ENCODE measurements around the gene ADGRV1. TPM values are rescaled to one million over a fixed set of nuclear protein-coding genes. Genes with fewer than 3 reads are reported as not detected.
"Not testable (repeated sequence)": the region's sequence is repeated elsewhere in the genome, so short reads cannot be mapped to it uniquely, and the experiment has no call there.

The ADGRV1 gene
- total and polyA plus RNA-seq, 8 donors: 12.5 to 36.4 (median 16.9) TPM

DNA sequence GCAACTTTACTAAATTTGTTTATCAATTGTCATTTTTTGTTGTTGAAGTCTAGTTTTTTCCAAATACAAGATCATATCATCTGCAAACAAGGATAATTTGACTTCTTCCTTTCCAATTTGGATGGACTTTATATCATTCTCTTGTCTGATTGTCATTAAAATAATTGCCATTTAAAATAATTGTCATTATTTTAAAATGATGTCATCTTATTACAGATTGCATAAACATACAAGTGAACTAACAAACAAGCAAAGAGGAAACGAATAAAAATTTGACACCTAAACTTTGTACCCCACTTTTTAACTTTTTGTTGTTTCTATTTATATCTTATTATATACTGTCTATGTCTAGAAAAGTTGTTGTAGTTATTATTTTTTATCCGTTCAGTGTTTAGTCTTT lies 275.2 kb downstream of the ADGRV1 start:
- Histone ChIP-seq H3K27ac (no peak overlapping the region), H3K9me3 (no peaks in the 10 kb centered on the region), H3K27me3 (no peaks in the 10 kb centered on the region), H3K4me1 (no peaks in the 10 kb centered on the region), H3K4me3 (no peak overlapping the region), H3K36me3 (no peaks in the 10 kb centered on the region)
- TF ChIP-seq, protein P1, sequence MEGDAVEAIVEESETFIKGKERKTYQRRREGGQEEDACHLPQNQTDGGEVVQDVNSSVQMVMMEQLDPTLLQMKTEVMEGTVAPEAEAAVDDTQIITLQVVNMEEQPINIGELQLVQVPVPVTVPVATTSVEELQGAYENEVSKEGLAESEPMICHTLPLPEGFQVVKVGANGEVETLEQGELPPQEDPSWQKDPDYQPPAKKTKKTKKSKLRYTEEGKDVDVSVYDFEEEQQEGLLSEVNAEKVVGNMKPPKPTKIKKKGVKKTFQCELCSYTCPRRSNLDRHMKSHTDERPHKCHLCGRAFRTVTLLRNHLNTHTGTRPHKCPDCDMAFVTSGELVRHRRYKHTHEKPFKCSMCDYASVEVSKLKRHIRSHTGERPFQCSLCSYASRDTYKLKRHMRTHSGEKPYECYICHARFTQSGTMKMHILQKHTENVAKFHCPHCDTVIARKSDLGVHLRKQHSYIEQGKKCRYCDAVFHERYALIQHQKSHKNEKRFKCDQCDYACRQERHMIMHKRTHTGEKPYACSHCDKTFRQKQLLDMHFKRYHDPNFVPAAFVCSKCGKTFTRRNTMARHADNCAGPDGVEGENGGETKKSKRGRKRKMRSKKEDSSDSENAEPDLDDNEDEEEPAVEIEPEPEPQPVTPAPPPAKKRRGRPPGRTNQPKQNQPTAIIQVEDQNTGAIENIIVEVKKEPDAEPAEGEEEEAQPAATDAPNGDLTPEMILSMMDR (IDR thresholded peaks at IDR 0.05): no peak
- intact Hi-C loops (cut with DNase I): no loop called here
- ATAC-seq (no peak), DNase-seq (no peak)

DNA sequence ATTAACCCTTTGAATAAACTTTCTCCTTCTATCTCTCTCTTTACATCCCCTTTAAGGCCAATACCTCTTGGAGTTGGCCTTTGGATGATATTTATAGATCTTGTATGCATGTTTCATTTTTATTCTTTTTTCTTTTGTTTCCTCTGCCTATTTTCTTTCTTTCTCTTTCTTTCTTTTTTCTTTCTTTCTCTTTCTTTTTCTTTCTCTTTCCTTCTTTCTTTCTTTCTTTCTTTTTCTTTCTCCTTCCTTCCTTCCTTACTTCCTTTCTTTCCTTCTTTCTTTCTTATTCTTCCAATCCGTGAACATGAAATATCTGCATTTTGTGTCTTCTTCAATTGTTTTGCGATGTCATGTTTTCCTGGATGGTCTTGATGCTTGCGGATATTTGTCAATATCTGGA lies 276.1 kb downstream of the ADGRV1 start:
- no peaks in the 10 kb centered on the region for H3K4me1 ChIP-seq
- no peaks in the 10 kb centered on the region for H3K36me3 ChIP-seq
- H3K27ac ChIP-seq: no peak overlapping the region
- H3K27me3 ChIP-seq: no peaks in the 10 kb centered on the region
- intact Hi-C loops (cut with DNase I): no loop called here
- DNase-seq (no peak), ATAC-seq (no peak)
- no peak overlapping the region for H3K4me3 ChIP-seq
- no peaks in the 10 kb centered on the region for H3K9me3 ChIP-seq
- TF ChIP-seq, protein P1 (IDR thresholded peaks at IDR 0.05): no peak

- H3K9me3 ChIP-seq: no peaks in the 10 kb centered on the region
- H3K36me3 ChIP-seq: no peaks in the 10 kb centered on the region
- TF ChIP-seq, protein P1 (IDR thresholded peaks at IDR 0.05): no peak
- intact Hi-C loops (cut with DNase I): no loop called here
- DNase-seq (no peak), ATAC-seq (no peak)
- H3K4me1 ChIP-seq: no peaks in the 10 kb centered on the region
- H3K27ac ChIP-seq: no peak overlapping the region
- no peak overlapping the region for H3K4me3 ChIP-seq
- no peaks in the 10 kb centered on the region for H3K27me3 ChIP-seq
Observed at GRCh38 chr5:90843443-90843842, 284.8 kb downstream of the ADGRV1 start.

- Histone ChIP-seq H3K4me1 (no peaks in the 10 kb centered on the region), H3K27ac (no peak overlapping the region), H3K27me3 (no peaks in the 10 kb centered on the region), H3K9me3 (no peaks in the 10 kb centered on the region), H3K4me3 (no peak overlapping the region), H3K36me3 (no peaks in the 10 kb centered on the region)
- DNase-seq: no peak
- TF ChIP-seq, protein P1 (IDR thresholded peaks at IDR 0.05): no peak
- intact Hi-C loops (cut with DNase I): no loop called here
- ATAC-seq: no peak
Observed at GRCh38 chr5:90844931-90845330, 286.3 kb downstream of the ADGRV1 start.

GRCh38 chr5:90845723-90846554 lies 287.3 kb downstream of the ADGRV1 start:
- ATAC-seq (no peak), DNase-seq (no peak)
- Histone ChIP-seq H3K36me3 (no peaks in the 10 kb centered on the region), H3K27ac (no peak overlapping the region), H3K4me1 (no peaks in the 10 kb centered on the region), H3K4me3 (no peak overlapping the region), H3K9me3 (no peaks in the 10 kb centered on the region), H3K27me3 (no peaks in the 10 kb centered on the region)
- intact Hi-C loops (cut with DNase I): no loop called here
- TF ChIP-seq, protein P1 (IDR thresholded peaks at IDR 0.05): no peak

DNA sequence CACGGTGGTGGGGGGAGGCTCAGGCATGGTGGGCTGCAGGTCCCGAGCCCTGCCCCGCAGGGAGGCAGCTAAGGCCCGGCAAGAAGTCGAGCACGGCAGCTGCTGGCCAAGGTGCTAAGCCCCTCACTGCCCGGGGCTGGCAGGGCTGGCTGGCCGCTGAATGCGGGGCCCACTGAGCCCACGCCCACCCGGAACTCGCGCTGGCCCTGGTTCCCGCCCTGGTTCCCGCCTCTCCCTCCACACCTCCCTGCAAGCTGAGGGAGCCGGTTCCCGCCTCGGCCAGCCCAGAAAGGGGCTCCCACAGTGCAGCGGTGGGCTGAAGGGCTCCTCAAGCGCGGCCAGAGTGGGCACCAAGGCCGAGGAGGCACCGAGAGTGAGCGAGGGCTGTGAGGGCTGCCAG lies 289.0 kb downstream of the ADGRV1 start:
- ATAC-seq; intact Hi-C loops (cut with DNase I); H3K4me3 ChIP-seq; H3K4me1 ChIP-seq; H3K27me3 ChIP-seq; H3K9me3 ChIP-seq; H3K27ac ChIP-seq; H3K36me3 ChIP-seq: not testable (repeated sequence)
- peak in 1 of 4 donors; percentile 71 for DNase-seq
